GM19397 (cell line): ENCODE measurements around the gene ESRRB.

ENCODE experiments used
- ATAC-seq: cut with Tn5 transposase; IDR thresholded peaks from one replicate; pipeline ENCODE4 v1.9.1; 2021; ENCODE audit warnings: mild to moderate bottlenecking, moderate library complexity; ENCODE audit not compliant: unreplicated experiment

Gene ESRRB

DNA sequence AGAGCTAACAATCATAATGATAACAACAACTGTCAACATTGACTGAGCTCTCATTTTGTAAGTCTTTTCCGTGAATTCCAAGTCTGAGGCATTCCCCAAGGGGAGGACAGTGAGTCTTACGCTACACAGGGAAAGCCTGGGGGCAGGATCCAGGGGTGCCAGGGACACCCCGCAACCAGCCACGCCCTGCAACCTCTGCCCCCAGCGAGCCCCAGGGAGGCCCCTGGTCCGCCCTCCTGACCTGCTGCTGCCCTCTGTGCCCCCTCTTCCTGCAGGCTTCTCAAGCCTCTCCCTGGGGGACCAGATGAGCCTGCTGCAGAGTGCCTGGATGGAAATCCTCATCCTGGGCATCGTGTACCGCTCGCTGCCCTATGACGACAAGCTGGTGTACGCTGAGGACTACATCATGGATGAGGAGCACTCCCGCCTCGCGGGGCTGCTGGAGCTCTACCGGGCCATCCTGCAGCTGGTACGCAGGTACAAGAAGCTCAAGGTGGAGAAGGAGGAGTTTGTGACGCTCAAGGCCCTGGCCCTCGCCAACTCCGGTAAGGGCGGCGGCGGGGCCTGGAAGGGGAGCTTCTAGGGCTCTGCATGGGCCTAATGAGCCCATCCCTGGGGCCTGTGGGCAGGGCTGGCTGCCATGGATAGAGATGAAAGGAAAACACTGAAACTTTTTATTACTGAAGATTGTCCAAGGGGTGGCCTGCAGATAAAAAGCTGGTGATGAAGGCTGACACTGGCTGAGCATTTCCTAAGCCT is 115.4 kb downstream of the ESRRB start:
- no peak for ATAC-seq

DNA sequence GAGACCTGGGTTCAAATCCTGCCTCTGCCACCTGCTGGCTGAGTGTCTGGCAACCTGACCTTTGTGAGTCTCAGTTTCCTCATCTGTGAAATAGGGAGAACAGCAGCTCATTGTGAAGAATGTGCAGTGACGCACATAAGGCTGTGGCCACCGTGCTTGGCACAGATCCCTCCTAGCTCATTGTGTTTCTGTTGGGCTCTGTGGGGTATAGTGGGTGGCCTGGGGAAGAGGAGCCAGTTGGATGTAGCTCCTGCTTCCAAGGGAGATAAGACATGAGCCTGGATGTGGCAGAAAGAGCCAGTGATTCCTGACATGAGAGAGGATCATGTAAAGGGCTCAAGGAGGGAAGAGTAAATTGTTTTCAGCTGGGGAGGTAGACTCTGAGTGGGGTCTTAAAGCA is 120.0 kb downstream of the ESRRB start:
- ATAC-seq, result no peak

- ATAC-seq, result no peak
These were observed 120.7 kb downstream of the ESRRB start for GRCh38 chr14:76496595-76496994.

DNA sequence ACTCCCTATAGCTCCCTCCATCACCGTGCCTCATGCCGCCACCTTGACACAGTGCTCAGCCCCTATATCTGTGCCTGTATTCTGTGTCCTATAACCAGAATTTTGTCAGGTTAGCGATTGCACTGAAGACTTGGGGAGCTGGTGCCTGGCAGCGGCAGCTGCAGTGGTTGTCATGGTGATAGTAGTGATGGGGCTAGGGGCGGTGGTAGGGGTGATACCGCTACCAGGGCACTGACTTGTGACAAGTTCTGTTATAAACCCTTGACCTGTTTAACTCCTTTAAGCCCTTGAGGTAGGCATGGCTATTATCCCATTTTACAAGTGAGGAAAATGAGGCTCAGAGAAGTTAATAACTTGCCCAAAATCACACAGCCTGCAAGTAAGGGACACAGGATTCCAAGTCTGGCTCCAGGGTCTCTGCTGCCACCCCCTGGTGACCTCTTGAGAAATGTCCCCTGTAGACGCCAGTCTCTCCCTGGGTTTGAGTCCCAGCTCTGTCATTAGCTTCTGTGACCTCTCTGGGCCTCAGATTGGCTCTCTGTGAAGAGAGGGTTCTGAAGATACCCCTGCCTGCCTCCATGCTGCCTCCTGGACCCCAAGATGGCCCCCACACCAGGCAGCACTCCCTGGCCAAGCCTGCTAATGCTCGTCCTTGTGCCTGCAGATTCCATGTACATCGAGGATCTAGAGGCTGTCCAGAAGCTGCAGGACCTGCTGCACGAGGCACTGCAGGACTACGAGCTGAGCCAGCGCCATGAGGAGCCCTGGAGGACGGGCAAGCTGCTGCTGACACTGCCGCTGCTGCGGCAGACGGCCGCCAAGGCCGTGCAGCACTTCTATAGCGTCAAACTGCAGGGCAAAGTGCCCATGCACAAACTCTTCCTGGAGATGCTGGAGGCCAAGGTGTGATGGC is 121.9 kb downstream of the ESRRB start:
- no peak for ATAC-seq

GRCh38 chr14:76498463-76498935 is 122.6 kb downstream of the ESRRB start:
- ATAC-seq, result no peak

DNA sequence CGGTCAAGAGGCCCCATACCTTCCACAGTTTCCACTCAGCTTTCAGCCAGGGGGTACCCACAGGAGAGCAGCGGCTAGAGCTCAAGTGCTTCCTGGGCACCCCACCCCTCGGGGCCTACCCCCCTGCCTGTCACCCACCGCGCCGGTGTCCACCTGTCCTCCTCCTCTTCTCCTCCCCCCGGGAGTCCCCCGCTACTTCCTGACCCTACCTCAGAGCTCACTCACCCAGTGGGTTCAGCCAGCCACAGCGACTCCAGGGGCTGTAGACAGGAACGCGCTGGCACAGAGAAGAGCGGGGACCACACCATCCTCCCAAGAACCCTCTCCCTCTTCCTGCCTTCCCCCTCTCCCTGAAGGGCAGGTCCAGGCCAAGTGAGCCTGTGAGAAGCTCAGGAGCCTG is 123.0 kb downstream of the ESRRB start:
- ATAC-seq, result no peak

DNA sequence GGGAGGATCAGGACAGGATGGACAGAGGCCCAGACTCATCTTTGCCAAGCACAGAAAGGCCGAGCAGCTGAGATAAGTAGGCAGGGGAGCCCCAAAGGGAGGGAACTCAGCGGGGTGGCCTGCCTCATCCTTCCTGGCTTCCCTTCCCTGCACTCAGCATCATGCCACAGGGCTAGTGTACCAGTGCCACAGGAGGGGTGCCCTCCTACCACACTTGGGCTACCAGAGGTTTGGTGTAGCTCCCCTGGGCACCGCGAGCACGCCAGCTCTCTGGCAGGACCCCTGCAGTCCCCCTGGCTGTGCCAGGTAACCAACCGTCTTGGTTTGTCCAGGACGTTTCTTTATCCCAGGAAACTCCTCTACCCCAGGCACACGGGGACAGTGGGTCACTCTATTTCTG is 123.5 kb downstream of the ESRRB start:
- no peak for ATAC-seq

DNA sequence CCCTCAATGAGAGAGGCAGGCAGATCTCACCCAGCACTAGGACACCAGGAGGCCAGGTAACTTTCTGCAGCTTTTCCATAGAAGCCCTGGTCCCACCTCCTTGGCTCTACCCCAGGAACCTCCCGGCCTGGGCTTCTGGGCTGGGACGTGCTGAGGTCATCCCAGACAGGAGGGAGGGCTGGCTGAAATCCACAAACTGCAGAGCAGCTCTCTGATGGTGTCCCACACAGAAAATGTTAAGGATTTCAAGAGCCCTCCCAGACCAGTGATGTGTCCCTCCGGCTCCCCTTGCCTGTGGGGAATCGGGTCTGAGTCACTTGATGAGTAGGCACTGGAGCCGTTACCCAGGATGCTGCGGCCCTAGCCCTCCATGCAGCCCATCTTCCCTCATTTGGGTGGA is 124.1 kb downstream of the ESRRB start:
- no peak for ATAC-seq

DNA sequence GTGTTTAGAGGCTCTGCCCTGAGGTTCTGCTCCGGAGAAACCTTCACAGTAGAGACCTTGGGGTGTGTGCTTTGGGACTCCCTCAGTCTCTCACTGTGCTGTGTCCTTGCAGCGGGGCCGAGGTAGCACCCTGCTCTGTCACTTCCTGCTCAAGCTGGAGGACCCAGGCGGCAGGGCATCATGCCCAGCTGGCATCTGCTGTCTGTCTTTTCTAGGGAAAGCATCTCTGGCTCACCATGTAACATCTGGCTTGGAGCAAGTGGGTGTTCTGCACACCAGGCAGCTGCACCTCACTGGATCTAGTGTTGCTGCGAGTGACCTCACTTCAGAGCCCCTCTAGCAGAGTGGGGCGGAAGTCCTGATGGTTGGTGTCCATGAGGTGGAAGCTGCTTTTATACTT is 124.5 kb downstream of the ESRRB start:
- no peak for ATAC-seq

- ATAC-seq, result no peak
These were observed 125.3 kb downstream of the ESRRB start for GRCh38 chr14:76501156-76501720.

DNA sequence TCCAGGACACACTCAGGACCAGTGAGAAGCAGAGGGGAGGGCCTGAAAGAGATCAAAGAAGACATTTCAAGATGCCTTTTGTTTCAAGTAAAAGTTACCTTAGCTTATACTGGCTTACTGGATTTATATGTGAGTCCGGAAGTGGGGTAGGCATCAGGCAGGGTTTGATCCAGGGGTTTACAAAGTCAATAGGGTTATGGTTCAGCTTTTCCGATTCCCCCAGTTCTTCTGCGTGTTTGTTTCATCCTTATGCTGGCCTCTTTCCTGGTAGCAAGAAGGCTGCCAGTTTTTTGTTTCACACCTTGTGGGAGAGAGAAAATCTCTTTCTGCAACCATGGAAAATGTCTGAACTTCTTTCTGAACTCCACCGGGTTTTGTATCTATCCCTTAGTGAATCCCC is 126.3 kb downstream of the ESRRB start:
- ATAC-seq, result no peak

DNA sequence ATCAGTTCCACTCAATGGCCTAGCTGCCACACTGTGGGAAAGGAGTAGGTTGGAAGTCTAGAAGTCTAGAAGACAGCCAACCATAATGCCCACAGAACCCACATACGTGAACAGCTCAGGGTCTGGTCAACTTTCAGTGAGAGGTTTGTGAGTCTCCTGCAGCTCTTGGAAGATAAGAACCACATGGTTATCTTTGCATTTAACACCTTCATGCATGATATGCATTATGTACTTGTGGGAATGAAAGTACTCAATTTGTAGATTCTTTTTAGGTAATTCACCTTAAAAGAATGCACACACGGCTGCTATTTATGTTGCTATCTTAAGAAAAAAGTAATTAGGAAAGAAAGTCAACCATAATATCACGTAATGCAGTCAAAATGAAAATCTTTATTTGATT is 126.7 kb downstream of the ESRRB start:
- ATAC-seq, result no peak

DNA sequence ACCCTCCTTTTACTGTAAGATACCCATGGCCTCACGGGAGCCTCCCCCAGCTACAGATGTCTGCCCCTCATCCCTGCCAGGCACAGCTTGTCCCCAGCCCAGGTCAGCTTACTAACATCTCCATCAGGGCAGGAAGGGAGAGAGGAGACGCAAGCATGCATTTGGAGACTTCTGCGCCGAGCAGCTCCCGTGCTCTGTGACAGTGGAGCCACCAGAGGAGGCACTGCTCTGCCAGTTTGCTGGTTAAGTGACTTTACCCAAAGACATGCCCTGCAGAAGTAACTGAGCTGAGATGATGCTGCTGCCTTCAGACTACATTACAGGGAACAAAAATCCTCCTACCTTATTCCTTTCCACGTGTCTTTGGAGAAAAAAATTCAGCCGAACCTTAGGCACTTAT is 133.4 kb downstream of the ESRRB start:
- no peak for ATAC-seq

DNA sequence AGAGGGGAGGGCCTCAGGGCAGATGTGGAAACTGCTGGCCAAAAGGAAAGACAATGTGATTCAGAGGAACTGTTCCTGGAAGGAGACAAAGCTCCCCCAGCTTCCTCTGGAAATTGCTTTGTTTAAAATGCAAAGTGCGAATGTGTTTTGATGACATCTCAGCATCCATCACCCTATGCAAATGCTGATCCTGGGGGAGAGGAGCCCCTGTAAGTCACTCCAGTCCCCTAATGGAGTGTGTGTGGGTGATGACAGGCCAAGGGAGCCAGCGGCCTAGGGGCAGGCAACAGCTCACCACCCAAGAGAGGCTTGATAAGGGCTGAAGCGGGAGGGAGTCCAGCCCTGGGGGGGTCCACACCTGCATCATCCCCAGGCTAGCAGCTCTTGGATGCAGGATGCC is 134.2 kb downstream of the ESRRB start:
- no peak for ATAC-seq

GRCh38 chr14:76514213-76514998 is 138.5 kb downstream of the ESRRB start:
- ATAC-seq, result no peak

- ATAC-seq, result no peak
These were observed 140.9 kb downstream of the ESRRB start for GRCh38 chr14:76516884-76517283.

- ATAC-seq, result no peak
These were observed 142.4 kb downstream of the ESRRB start for GRCh38 chr14:76518366-76518765.

GRCh38 chr14:76525106-76525821 is 149.3 kb downstream of the ESRRB start:
- ATAC-seq, result no peak

- no peak for ATAC-seq
These were observed 155.1 kb downstream of the ESRRB start for GRCh38 chr14:76531085-76531484.

GRCh38 chr14:76531821-76532318 is 155.9 kb downstream of the ESRRB start:
- ATAC-seq, result no peak
